Neural cell (in vitro differentiated cells): ENCODE results near the gene LENEP. TPM values are rescaled to one million over a fixed set of nuclear protein-coding genes. Genes with fewer than 3 reads are reported as not detected.

Experiments used
- H2AFZ ChIP-seq: fragments of 200-600, 300-800 bp; sonication (generic), shearing (Covaris generic); 2 replicates; pipeline ENCODE4 v1.6.0; 2014; ENCODE audit warnings: low read depth, mild to moderate bottlenecking, antibody characterized with exemption, low read length, moderate library complexity
- H3F3A ChIP-seq: fragments of 200-600 bp; shearing (Covaris generic); 2 replicates; pipeline ENCODE4 v1.6.1; 2016; ENCODE audit warnings: mild to moderate bottlenecking, moderate library complexity, mixed read lengths, antibody characterized with exemption, low read length; ENCODE audit not compliant: insufficient read depth, poor library complexity, severe bottlenecking
- H3K27ac ChIP-seq: fragments of 200-600, 300-800 bp; sonication (generic), shearing (Covaris generic); 2 replicates; pipeline ENCODE4 v1.5.1; 2014; ENCODE audit warnings: mild to moderate bottlenecking, low read length, moderate library complexity
- H3K27me3 ChIP-seq: fragments of 300-800, 200-600 bp; sonication (generic), shearing (Covaris generic); 2 replicates; pipeline ENCODE4 v1.6.0; 2014; ENCODE audit warnings: mild to moderate bottlenecking, low read depth, low read length, moderate library complexity; ENCODE audit not compliant: insufficient read depth
- H3K36me3 ChIP-seq: fragments of 300-800, 200-600 bp; sonication (generic), shearing (Covaris generic); 2 replicates; pipeline ENCODE4 v1.5.1; 2014; ENCODE audit warnings: mild to moderate bottlenecking, antibody characterized with exemption, low read length, moderate library complexity; ENCODE audit not compliant: insufficient read depth
- H3K4me2 ChIP-seq: fragments of 300-800, 200-600 bp; sonication (generic), shearing (Covaris generic); 2 replicates; pipeline ENCODE4 v1.6.0; 2014; ENCODE audit warnings: mild to moderate bottlenecking, low read length
- H3K4me3 ChIP-seq: fragments of 300-800, 200-600 bp; sonication (generic), shearing (Covaris generic); 2 replicates; pipeline ENCODE4 v1.5.1; 2014; ENCODE audit warnings: mild to moderate bottlenecking, low read length, moderate library complexity
- H3K79me2 ChIP-seq: fragments of 200-600 bp; shearing (Covaris generic); replicated peaks from 2 replicates; pipeline ENCODE4 v1.6.0; 2014; ENCODE audit warnings: mild to moderate bottlenecking, low read length, moderate library complexity; ENCODE audit not compliant: insufficient read depth
- H3K9ac ChIP-seq: fragments of 300-800, 200-600 bp; sonication (generic), shearing (Covaris generic); 2 replicates; pipeline ENCODE4 v1.6.1; 2016; ENCODE audit warnings: mild to moderate bottlenecking, low read length, mixed read lengths
- H3K9me2 ChIP-seq: fragments of 200-600 bp; shearing (Covaris generic); 2 replicates; pipeline ENCODE4 v1.6.1; 2016; ENCODE audit warnings: mild to moderate bottlenecking, low read length, mixed read lengths; ENCODE audit not compliant: insufficient read depth
- H3K9me3 ChIP-seq: fragments of 200-600, 300-800 bp; sonication (generic), shearing (Covaris generic); 2 replicates; pipeline ENCODE4 v1.6.1; 2016; ENCODE audit warnings: mild to moderate bottlenecking, mixed run types, low read length, moderate library complexity, mixed read lengths
- H4K20me1 ChIP-seq: fragments of 200-600 bp; shearing (Covaris generic); 2 replicates; pipeline ENCODE4 v1.6.1; 2016; ENCODE audit warnings: mild to moderate bottlenecking, mixed run types; ENCODE audit not compliant: insufficient read depth
- EP300 ChIP-seq: fragments of 450-650 bp; conservative IDR thresholded peaks from 2 replicates; pipeline ENCODE4 v1.6.1; 2014; ENCODE audit warnings: antibody characterized with exemption, mild to moderate bottlenecking, moderate library complexity; ENCODE audit not compliant: poor library complexity, severe bottlenecking
- EZH2 ChIP-seq: fragments of 200-600, 300-800 bp; shearing (Covaris generic), sonication (generic); IDR thresholded peaks from 2 replicates; pipeline ENCODE4 v1.6.1; 2014; ENCODE audit warnings: antibody characterized with exemption, low read length, borderline replicate concordance, mild to moderate bottlenecking; ENCODE audit not compliant: insufficient read depth, poor library complexity, severe bottlenecking
- MXI1 ChIP-seq: fragments of 450-650 bp; conservative IDR thresholded peaks from 2 replicates; pipeline ENCODE4 v1.6.1; 2014; ENCODE audit warnings: antibody characterized with exemption, mild to moderate bottlenecking; ENCODE audit not compliant: poor library complexity, severe bottlenecking
- POLR2AphosphoS5 ChIP-seq: IDR thresholded peaks from 2 replicates; pipeline ENCODE4 v1.6.1; 2012
- RAD21 ChIP-seq: fragments of 450-650 bp; conservative IDR thresholded peaks from 2 replicates; pipeline ENCODE4 v1.6.1; 2014; ENCODE audit warnings: antibody characterized with exemption, mild to moderate bottlenecking, moderate library complexity
- SMC3 ChIP-seq: fragments of 450-650 bp; conservative IDR thresholded peaks from 2 replicates; pipeline ENCODE4 v1.6.1; 2014; ENCODE audit warnings: antibody characterized with exemption, mild to moderate bottlenecking, moderate library complexity; ENCODE audit not compliant: poor library complexity
- TAF1 ChIP-seq: IDR thresholded peaks from 2 replicates; pipeline ENCODE4 v1.6.1; 2012; ENCODE audit warnings: low read depth
- polyA plus RNA-seq: library from polyadenylated mRNA; depleted of rRNA; stranded (reverse); fragments of >200 nt; gene quantifications from 2 replicates; pipeline ENCODE4 v1.2.3, GENCODE V29; 2014
- TF ChIP-seq, protein P1 (sequence below): fragments of 450-650 bp; IDR thresholded peaks from 2 replicates; pipeline ENCODE4 v1.5.1; 2014; ENCODE audit warnings: antibody characterized with exemption, mild to moderate bottlenecking, moderate library complexity; ENCODE audit not compliant: poor library complexity, severe bottlenecking
- TF ChIP-seq, protein P2 (sequence below): IDR thresholded peaks from 2 replicates; pipeline ENCODE4 v1.6.1; 2012; ENCODE audit warnings: borderline replicate concordance

LENEP gene
- polyA plus RNA-seq, 1 donor from 2014 or later: not detected

GRCh38 chr1:155013632-155014031 lies 20.2 kb downstream of the LENEP start:
- TF ChIP-seq POLR2AphosphoS5 (no peak), TAF1 (no peak), SMC3 (no peak), MXI1 (no peak)
- TF ChIP-seq, protein P1, sequence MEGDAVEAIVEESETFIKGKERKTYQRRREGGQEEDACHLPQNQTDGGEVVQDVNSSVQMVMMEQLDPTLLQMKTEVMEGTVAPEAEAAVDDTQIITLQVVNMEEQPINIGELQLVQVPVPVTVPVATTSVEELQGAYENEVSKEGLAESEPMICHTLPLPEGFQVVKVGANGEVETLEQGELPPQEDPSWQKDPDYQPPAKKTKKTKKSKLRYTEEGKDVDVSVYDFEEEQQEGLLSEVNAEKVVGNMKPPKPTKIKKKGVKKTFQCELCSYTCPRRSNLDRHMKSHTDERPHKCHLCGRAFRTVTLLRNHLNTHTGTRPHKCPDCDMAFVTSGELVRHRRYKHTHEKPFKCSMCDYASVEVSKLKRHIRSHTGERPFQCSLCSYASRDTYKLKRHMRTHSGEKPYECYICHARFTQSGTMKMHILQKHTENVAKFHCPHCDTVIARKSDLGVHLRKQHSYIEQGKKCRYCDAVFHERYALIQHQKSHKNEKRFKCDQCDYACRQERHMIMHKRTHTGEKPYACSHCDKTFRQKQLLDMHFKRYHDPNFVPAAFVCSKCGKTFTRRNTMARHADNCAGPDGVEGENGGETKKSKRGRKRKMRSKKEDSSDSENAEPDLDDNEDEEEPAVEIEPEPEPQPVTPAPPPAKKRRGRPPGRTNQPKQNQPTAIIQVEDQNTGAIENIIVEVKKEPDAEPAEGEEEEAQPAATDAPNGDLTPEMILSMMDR: no peak

GRCh38 chr1:155014709-155015508 lies 21.5 kb downstream of the LENEP start:
- H3K4me3 ChIP-seq: no peak overlapping the region
- no peak overlapping the region for H3K4me2 ChIP-seq
- no peaks in the 10 kb centered on the region for H3K9me2 ChIP-seq
- H3K36me3 ChIP-seq: no peaks in the 10 kb centered on the region
- H3K79me2 ChIP-seq: no peaks in the 10 kb centered on the region
- no peak overlapping the region for H3K27ac ChIP-seq
- no peaks in the 10 kb centered on the region for H3F3A ChIP-seq
- H2AFZ ChIP-seq: no peak overlapping the region
- H4K20me1 ChIP-seq: no peaks in the 10 kb centered on the region
- H3K27me3 ChIP-seq: no peaks in the 10 kb centered on the region
- TF ChIP-seq, protein P2, sequence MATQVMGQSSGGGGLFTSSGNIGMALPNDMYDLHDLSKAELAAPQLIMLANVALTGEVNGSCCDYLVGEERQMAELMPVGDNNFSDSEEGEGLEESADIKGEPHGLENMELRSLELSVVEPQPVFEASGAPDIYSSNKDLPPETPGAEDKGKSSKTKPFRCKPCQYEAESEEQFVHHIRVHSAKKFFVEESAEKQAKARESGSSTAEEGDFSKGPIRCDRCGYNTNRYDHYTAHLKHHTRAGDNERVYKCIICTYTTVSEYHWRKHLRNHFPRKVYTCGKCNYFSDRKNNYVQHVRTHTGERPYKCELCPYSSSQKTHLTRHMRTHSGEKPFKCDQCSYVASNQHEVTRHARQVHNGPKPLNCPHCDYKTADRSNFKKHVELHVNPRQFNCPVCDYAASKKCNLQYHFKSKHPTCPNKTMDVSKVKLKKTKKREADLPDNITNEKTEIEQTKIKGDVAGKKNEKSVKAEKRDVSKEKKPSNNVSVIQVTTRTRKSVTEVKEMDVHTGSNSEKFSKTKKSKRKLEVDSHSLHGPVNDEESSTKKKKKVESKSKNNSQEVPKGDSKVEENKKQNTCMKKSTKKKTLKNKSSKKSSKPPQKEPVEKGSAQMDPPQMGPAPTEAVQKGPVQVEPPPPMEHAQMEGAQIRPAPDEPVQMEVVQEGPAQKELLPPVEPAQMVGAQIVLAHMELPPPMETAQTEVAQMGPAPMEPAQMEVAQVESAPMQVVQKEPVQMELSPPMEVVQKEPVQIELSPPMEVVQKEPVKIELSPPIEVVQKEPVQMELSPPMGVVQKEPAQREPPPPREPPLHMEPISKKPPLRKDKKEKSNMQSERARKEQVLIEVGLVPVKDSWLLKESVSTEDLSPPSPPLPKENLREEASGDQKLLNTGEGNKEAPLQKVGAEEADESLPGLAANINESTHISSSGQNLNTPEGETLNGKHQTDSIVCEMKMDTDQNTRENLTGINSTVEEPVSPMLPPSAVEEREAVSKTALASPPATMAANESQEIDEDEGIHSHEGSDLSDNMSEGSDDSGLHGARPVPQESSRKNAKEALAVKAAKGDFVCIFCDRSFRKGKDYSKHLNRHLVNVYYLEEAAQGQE: no peak
- TF ChIP-seq EZH2 (no peak), POLR2AphosphoS5 (no peak), MXI1 (no peak), TAF1 (no peak), RAD21 (no peak), EP300 (no peak), SMC3 (no peak)
- TF ChIP-seq, protein P1: no peak
- H3K9ac ChIP-seq: no peak overlapping the region
- no peaks in the 10 kb centered on the region for H3K9me3 ChIP-seq

More at GRCh38 chr1:155013632-155014031, 20.2 kb downstream of the LENEP start:
- H3K4me2 ChIP-seq: no peak overlapping the region
- H3K9me3 ChIP-seq: no peaks in the 10 kb centered on the region
- H3K36me3 ChIP-seq: no peaks in the 10 kb centered on the region
- no peak overlapping the region for H3K4me3 ChIP-seq
- no peaks in the 10 kb centered on the region for H3F3A ChIP-seq
- no peak overlapping the region for H3K9ac ChIP-seq
- no peak overlapping the region for H3K27ac ChIP-seq
- H2AFZ ChIP-seq: no peak overlapping the region
- H4K20me1 ChIP-seq: no peaks in the 10 kb centered on the region
- no peaks in the 10 kb centered on the region for H3K79me2 ChIP-seq
- H3K27me3 ChIP-seq: no peaks in the 10 kb centered on the region
- no peaks in the 10 kb centered on the region for H3K9me2 ChIP-seq
